Hepatocyte (in vitro differentiated cells): ENCODE results near the gene FOS.

Experiments used
- EZH2 ChIP-seq: fragments of 200-600 bp; sonication (generic); IDR thresholded peaks from 2 replicates; pipeline ENCODE4 v1.6.1; 2016; ENCODE audit warnings: antibody characterized with exemption, mild to moderate bottlenecking, borderline replicate concordance
- TF ChIP-seq, protein P1 (sequence below): fragments of 200-600 bp; sonication (generic); IDR thresholded peaks from 2 replicates; pipeline ENCODE4 v1.5.1; 2016; ENCODE audit warnings: antibody characterized with exemption, mild to moderate bottlenecking; ENCODE audit not compliant: poor library complexity

DNA sequence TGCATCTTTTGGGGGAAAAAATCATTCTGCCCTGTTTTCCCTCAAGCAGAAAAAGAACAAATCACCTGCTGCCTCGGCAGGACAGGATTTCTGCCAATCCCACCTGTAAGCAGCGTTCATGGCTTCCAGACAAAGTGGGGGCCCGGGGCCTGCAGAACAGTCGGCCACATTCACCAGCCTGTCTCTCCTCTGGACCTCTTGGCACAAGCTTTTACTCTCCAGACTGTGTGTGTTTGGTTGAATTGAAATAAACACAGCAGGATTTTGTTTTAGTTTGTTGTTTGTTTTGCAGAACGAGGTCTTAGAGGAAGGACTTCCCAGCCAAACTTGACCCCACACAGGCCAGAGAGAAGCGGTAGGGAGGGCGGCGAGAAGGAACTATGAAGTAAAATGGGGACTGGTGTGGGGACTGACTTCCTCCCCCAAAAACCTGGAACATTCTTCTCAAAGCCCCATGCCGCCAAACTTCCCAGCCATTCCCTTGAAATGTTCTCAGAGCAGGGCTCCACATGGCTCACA is 41.7 kb upstream of the FOS start:
- TF ChIP-seq, protein P1, sequence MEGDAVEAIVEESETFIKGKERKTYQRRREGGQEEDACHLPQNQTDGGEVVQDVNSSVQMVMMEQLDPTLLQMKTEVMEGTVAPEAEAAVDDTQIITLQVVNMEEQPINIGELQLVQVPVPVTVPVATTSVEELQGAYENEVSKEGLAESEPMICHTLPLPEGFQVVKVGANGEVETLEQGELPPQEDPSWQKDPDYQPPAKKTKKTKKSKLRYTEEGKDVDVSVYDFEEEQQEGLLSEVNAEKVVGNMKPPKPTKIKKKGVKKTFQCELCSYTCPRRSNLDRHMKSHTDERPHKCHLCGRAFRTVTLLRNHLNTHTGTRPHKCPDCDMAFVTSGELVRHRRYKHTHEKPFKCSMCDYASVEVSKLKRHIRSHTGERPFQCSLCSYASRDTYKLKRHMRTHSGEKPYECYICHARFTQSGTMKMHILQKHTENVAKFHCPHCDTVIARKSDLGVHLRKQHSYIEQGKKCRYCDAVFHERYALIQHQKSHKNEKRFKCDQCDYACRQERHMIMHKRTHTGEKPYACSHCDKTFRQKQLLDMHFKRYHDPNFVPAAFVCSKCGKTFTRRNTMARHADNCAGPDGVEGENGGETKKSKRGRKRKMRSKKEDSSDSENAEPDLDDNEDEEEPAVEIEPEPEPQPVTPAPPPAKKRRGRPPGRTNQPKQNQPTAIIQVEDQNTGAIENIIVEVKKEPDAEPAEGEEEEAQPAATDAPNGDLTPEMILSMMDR: no peak
- no peak for TF ChIP-seq EZH2
